GM18909 (cell line): ENCODE measurements around the gene ADAMTS9.

Experiments used
- ATAC-seq: cut with Tn5 transposase; IDR thresholded peaks from one replicate; pipeline ENCODE4 v1.9.1; 2021; ENCODE audit warnings: mild to moderate bottlenecking; ENCODE audit not compliant: unreplicated experiment, poor library complexity

The ADAMTS9 gene

DNA sequence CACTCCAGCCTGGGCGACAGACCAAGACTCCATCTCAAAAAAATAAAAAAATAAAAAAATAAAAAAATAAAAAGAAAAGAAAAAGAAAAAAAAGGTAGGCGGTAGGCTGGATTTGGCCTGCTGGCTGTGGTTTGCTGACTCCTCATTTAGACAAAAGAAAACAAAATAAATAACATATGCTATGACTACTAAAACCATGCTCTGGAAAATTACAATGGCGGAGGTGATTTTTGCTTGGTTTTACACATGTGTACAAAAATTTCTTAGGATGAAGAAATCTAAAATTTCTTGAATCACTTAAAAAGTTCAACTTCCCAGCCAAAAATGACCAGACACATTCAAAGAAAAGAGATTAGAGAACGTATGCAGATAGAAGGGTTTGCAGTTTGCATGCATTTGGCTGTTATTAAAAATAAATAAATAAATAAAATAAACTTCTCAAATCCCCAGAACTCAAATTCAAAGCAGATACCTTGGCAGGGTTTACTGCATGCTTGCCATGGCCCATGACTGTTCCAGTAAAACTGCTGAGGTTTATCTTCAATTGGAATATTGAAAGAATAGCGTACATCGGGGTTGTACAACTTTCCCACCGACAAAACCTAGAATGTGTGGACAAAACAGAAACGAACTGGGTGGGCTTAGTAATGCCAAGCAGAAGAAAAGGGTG lies 65.9 kb downstream of the ADAMTS9 start:
- ATAC-seq = no peak

DNA sequence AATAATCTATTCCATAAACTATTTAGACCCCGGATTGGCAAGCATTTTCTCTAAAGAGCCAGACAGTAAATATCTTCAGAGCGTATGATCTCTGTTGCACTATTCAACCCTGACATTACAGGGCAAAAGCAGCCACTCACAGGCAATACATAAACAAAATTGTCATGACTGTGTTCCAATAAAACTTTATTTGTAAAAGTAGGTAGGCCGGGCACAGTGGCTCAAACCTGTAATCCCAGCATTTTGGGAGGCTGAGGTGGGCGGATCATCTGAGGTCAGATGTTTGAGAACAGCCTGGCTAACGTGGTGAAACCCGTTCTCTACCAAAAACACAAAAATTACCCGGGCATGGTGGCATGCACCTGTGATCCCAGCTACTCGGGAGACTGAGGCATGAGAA lies 66.5 kb downstream of the ADAMTS9 start:
- ATAC-seq = no peak

DNA sequence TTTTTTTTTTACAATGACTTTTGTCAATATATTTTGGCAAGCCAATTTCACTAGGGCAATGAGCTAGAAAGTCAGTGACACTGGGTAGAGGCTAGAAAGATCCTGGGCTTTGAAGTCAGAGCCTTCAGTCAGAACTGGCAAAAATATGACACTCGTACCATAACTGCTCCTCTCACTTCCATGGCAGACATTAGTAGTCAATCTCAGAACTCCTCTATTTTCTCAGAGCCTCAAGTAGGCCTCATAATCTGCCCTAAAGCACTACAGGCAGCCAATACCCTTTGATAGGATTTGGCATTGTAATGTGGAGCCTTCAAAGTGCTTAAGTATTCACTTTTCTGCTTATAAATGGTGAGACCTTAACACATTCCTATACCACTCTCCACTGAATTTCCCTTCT lies 67.8 kb downstream of the ADAMTS9 start:
- no peak for ATAC-seq

DNA sequence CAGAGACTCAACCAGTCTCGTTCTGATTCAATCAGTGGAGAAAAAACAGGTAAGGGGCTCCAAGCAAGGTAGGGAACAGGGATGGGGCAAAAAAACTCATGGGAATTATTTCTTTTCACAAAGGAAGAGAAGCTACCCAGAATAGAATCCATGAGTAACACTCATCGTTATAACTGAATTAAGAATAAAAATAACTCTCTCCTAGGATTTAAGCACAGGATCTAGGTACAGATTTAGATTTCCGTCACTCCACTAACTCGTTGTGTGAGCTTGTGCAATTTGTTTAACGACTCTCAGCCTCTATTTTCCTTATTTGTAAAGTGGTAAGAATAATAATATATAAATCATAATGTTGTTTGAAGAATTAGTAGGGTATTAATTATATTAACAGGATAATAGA lies 68.6 kb downstream of the ADAMTS9 start:
- no peak for ATAC-seq

DNA sequence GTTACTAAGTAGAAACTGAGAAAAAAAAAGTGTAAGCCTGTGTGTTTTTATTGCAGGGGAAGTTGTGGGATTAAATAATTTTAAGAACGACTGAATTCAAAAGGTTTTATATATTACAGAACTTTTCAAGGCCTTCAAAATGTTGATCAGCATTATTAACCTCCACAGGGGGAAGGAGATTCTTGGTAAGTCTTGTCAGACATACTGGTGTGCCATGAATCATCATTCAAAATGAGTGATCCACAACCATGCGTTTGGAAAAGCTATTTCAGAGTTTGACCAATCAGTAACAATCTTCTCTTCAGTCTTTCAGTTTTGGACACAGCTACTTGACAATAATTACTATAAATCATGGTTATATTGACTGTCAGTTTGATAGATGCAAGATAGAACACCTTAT lies 70.2 kb downstream of the ADAMTS9 start:
- no peak for ATAC-seq

DNA sequence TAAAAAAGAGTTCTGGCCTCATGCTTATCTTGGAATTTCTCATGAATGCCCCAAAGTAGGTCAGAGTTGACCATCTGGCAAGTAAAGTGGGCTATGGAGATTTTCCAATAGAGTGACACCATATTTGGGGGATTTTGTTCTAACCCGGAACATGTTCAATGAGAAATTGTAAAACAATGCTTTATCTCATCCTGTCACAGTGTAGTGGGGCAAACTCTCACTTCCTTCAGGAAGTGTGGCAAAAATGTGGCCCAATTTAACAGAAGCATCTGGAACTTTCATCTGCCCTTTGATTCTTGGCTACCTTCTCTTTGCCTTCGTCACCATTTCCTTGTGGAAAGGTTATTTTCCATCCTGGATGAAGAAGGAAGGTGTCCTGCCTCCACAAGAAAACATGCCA lies 70.8 kb downstream of the ADAMTS9 start:
- ATAC-seq = no peak

DNA sequence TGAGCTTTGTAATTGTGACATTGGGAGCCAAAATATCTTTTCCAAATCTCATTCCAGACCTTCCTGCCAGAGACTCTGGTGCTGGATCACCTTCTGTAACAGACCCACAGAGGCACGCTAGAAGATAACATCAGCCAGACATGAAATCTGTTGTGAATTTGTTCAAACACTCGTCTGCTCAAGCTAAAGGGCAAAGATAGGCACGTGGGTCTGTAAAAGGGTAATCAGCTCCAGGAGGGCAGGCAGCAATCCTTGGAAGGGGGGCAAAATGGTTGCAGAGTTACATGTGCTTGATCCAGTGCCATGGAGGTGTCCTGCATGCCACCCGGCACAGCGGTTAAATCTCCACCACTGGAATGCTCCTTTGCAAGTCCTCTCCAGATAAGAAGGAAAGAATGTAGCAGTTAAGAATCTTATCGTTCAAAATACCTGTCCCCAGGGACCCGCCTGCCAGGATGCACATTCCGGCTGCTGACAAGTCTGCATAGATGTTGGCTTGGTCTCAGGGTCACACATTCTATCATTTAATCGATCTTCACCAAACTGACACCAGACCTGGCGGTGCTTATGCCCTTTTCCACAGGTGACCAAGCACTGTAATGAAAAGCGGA lies 74.8 kb downstream of the ADAMTS9 start:
- no peak for ATAC-seq

DNA sequence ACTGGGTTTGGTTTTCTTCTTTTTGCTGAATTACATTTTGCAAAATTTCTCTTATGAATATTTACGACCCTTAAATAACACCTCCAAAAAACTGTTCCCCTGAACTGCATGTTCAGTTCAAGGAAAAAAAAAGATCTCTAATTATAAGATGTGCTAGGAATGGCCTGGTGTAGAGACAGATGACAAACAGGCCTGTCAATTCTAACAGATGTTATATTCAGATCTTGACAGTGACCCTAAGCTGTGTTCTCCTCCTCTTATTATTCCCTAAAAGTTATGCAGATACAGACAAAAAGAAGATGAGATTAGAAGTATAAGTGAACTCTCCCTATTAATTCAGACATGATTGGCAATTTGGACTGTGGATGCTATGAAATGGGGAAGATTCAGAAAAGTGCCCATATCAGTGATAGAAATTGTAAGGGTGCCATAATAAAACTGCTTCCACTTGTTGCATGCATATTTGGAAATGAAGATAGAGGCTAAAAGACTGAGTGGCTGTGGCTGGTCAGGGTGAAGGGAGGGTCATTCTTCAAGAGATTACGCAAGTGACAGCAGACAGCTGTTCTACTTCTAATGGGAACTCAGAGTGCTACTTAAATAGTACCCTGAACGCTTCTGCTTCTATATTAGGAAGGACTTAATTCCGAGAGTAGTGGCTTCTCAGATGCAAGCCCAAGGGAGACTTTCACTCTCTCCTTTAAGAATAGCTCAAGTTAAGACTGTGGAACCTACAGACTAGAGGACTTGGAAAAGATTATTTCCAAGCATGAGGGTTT lies 75.5 kb downstream of the ADAMTS9 start:
- no peak for ATAC-seq

DNA sequence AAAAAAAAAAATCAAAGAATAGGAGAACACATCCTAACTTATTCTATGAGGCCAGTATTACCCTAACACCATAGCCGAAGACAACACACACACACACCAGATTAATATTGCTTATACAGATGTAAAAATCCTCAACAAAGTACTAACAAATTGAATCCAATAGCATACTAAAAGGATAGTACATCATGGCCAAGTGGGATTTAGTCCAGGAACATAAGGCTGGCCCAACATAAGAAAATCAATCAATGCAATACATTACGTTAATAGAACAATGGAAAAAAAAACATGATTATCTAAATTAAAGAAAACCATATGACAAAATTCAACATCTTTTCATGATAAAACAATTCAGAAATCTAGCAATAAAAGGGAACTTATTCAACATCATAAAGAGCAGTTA lies 79.1 kb downstream of the ADAMTS9 start:
- ATAC-seq = no peak

DNA sequence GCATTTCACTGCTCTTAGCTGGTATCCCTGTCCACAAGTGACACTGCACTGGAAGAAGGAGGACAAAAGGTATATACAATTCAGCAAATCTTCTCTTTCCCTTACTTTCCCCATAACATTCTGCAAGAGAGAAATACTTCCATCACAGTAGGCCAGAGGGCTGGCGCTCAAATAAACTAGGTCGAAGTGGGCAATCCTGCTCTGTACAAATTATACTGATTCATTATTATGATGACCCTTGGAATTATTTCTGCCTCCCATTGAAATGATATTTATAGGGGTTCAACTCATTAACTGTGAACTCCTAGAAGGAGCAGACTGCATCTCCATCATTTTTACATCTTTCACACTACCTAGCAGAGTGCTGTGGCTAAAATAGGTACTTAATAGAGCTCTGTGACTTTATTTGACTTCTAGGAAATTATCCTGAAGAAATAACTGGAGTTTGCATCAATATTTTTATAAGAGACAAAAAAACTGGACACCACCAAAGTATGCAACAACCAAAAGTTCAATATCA lies 80.7 kb downstream of the ADAMTS9 start:
- no peak for ATAC-seq

DNA sequence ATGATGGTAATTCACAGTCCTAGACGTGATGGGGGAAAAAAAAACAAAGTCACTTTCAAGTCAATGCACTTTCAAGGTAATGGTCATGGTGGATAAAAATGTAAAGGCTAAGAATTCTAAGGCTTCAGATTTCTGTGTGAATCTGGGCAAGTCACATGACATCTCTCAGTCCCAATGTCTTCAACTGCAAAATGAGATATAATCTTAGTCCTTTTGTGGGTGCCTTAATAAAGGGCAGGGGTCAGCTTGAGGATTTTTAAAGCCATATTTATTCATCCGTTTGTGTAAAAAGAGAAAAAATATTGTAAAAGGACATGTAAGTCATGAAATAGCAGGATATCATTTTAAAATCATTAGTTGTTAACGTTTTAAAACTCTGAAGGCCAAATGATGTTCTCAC lies 83.5 kb downstream of the ADAMTS9 start:
- ATAC-seq = no peak

DNA sequence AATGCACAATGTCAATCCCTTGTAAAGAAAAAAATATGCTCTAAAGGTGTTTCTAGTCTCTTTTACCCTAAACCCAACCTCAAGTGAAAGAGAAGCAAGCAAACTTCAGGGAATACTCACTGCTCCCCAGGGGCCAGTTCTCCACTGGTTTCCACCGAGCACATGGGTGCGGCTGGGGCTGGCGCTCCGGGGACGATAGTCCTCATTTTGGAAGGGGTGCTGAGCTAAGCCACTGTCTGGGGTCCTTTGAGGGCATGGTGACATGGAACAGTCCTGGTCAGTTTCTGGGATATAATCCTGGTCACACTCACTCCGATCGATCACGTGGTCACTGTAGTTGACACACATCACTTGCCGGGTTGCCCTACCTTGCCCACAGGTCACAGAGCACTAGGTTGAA lies 86.0 kb downstream of the ADAMTS9 start:
- no peak for ATAC-seq

DNA sequence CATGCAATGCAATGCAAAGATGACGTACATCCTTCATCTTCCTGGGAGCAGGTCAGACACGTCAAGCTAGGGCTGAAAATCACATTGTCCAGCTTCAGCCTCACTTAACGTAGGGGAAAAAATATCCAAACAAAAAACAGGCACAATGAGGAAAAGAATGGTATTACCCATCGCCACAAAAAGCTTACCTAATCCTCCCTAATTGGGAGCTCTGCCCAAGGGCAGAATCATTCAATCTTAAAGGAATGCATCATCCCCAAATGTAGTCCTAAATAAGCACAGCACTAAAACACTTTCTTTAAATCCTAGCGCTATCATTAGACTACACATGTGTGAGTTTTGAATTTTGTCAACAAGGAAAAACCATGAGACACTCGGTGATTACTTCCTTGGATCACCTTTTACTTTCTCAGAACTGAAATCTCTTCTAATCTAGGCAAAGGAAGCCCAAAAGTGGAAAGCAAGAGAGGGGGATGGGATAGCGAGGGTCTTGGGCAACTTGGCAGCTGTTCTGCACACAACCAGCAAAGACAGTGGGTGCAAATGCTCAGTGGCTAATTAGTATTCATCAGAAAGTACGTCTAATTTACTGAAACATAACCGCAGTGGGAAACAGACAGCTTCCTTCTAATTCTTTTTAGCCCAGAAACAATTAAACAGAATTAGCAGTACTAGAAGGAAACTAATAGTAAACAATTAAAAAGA lies 87.4 kb downstream of the ADAMTS9 start:
- ATAC-seq = no peak

DNA sequence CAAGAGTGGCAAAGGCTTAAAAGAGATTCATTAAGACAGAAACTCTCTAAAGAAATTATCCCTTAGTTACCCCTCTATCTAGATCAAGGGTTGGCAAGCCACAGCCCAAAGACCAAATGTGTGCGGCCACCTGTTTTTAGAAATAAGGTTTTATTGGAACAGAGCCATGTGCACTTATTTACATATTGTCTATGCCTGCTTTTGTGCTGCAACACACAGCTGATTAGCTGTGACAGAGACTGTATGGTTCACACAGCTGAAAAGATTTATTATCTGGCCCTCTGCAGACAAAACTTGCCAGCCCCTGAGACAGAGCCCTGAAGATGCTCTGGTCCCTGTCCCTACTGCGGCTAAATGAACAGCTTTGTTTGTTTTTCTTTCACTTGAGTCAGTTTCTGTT lies 88.1 kb downstream of the ADAMTS9 start:
- no peak for ATAC-seq

DNA sequence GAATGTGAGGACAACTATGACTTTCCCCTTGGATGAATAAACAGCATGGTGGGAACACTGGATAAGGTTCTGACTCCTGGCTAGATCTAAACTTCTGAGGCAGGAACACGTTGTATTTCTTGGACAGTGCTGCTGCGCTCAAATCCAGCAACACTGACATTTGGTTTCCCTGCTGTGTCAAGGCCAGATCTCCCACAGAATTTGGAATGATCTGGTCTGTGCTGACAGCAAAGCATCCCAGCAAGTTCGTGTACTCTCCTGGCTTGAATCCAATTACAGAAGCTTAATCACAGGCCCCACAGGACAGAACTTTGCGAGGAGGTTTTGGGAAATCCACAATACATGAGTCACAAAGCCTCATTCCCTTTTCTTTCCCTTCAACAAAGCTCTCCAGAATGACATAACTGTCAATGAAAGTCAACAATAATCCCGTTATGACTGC lies 92.5 kb downstream of the ADAMTS9 start:
- no peak for ATAC-seq

DNA sequence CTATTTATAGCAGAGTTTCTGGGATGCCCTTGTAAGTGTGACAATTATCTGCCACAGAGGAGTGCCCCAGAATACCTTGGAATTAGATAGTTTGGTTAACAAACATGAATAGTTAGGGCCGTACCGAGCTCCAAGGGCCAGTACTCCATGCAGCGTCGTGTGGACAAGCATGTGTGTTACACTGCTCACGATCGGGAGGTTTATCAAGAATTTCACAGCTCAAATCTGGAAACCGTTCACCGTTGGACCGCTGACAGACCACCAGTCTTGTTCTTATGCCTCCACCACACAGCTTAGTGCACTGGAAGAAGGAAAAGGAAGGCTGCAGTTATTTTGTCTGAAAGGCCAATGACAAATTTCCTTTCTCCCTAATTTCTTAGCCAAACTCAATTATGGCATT lies 93.7 kb downstream of the ADAMTS9 start:
- ATAC-seq = no peak

DNA sequence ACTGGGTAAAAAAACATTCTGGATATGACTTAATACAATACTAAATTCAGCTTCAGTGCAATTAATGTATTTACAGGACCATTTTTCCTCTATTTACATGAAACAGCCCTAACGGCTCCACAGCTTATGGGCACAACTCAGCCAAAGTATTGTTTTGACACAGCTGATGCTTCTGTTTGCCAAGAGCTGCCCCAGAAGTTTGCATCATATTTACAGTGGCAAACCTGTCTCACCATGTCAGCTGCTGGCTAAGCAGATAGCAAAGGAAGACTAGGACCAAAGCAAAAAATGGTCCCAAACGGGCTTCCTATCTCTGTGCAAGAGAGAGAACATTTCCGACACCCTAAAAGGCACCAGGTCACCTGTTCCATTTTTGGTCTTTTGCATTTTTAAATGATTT lies 94.5 kb downstream of the ADAMTS9 start:
- no peak for ATAC-seq

DNA sequence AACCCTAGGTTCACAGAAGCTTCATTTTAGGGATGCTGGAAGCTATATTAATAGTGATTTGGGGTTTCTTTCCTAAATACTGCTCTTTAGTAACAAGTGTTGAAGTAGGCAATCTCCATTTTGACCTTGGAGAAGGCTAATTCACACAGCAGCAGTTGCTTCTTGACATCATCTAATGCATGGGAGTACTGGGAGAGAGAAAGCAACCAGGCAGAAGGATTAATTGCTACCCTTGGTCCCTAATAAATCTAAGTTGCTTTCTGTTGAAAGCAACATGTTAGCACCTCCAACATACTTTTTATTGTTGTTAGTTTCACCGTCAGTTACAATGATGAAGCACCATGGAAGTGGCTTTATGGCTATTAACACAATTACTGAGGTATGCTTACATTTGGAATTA lies 96.2 kb downstream of the ADAMTS9 start:
- ATAC-seq = no peak

DNA sequence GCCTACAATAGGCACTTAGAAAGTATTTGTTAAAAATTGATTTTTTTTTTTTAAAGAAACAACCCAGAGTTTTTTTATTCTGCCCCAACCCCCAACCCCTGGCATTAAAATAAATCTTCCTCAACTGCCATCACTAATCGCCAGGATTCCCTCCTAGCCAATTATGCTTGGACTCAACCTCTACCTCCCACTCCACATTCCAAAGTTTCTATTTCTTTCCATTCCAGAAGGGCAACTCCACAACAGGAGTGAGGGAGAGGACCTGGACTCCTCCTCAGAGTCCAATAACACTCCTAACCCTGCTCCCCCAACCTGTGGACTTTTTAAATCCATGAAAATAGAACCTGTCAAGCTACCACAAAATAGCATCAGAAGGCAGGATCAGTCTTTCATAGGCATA lies 99.4 kb downstream of the ADAMTS9 start:
- no peak for ATAC-seq

DNA sequence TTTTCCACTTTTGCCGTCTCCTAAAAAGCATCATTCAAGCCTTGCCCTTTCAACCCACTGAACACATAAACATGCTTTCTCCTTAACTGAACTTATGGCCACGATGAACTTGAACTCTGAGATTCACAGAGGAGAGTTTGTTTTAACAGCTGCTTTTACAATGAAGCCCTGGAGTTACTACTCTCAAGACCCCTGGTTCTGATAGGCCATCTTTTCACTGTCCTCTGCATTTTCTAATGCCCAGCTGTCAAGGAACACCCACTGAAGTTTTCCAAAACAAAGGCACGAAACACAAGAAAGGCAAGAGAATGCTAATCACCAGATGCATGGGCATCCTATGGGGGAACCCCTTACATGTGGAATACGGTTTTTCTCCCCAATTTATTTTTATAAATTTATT lies 100.8 kb downstream of the ADAMTS9 start:
- ATAC-seq = no peak

DNA sequence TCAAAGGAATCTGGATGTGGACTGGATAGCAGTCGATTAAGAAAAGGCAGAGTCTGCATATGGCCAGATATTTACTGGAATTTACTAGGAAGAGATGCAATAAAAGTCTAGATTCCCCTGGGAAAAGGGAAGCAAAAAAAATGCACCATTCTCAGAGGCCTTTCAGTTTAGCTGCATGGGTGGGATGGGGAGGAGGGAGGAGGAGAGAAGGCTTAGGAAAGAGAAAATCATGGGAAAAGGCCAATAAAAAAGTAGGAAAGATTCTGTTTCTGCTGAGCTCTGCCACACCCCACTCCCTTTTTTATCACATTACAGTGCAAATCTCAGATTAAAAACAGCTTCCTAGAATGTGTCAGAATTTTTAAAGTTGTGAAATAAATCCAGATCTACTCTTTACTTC lies 103.6 kb downstream of the ADAMTS9 start:
- no peak for ATAC-seq
